ENCODE results near the gene CYB5R3. TPM values are rescaled to one million over a fixed set of nuclear protein-coding genes. Genes with fewer than 3 reads are reported as not detected.

Gene CYB5R3
- 100 to 1,000 TPM in 2 of 3 donors, 10 to 100 TPM in 1; 77.4 to 398 (median 294) TPM for polyA plus RNA-seq

DNA sequence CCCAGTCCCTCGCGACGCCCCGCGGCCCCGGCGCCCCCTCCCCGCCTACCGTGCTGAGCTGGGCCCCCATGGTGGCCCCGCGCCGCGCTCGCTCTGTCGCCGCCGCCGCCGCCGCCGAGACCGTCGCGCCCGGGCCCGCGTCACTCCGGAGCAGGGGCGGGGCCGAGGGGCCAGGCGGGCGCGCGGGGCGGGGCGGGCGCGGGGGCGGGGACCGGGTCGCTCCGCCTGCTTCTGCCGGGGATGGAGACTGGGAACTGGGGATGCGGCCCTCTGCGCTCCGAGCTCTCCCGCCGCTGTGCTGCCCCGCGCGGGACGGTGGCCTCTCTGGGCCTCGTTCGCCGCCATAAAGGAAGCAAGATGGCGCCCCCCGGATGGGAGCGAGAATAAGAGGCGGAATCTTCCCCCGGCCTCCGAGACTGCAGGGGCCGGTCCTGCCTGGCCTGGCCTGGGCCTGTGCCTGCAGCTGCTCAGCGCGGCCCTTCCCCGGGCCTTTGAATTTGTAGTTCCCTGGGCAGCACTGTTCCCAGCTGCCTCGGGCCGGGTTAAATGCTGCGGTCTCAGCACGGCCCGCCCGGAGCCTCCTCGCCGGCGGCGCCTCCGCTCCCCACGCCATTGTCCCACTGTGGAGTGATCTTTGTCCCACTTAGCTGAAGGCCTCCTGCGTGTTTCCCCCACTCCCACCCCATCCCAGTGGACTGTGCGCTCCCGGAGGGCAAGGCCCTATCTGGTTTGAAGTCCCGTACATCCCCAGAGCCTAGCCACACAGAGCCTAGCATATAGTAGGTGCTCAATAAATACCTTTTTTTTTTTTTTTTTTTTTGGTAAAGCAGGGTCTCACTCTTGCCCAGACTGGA lies at the start of gene CYB5R3:
TSS of gene CYB5R3 (minus strand) at position 147 of the 854 bp plus-strand sequence. CDS start at position 70, 77 bp downstream.
- 8 to 17% (median 8%) methylated on average over 38 to 80 of the region's 81 CpGs for WGBS, 3 donors
- peak within 1 kb of the TSS; percentile 6 for H3K27ac ChIP-seq (ENCODE audit: low read depth, low read length)

DNA sequence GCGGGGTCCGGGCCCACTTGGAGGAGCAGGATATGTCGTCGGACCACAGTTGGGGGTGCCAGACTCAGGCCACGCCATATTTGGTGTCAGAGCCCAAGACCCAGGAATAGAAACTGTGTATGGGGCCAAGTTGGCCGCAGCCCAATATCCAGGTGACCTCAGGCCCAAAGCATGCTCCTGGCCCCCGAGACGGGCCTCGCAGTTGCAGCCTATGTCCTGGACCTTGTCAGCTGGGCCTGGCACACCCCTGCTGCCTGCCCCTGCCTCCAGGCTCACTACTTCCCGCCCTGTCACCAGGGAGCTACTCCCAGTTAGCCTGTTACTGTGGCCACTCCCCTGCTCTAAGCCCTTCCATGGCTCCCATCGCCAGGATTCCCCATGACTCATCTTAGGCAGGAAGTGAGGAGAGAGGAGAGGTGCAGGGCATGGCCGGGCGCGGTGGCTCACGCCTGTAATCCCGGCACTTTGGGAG lies 48.4 kb upstream of the CYB5R3 start:
- no peak overlapping the region for H3K27ac ChIP-seq (ENCODE audit: low read depth, low read length)
- WGBS, 3 donors, result 47 to 59% (median 54%) methylated on average over 16 of the region's 16 CpGs

DNA sequence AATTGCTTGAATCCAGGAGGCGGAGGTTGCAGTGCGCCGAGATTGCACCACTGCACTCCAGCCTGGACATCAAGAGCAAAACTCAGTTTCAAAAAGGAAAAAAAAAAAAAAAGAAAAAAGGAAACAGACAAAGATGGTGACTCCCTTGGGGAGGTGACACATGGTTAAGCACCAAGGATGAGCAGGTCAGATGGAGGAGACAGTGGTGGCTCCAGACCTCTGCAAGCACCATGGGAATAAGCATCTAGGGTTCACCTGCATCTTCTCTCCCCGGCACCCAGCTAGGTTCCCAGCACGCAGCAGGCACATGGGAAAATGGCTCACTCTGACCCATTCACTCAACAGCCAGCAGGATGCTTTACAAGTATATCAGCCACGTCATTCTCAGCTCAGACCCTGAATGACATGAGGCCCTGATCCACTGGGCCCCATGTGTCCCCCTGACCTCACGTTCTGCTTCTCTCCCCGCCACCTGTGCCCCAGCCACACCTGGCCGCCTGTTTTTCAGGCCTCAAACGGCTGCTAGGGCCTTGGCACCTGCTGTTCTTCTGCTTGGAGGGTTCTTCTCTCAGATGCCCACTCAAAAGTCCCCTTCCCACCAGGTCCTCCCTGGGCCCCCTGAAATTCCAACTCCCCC lies 47.3 kb upstream of the CYB5R3 start:
- H3K27ac ChIP-seq (ENCODE audit: low read depth, low read length), result no peak overlapping the region
- 88 to 95% (median 92%) methylated on average over 10 of the region's 10 CpGs for WGBS, 3 donors

DNA sequence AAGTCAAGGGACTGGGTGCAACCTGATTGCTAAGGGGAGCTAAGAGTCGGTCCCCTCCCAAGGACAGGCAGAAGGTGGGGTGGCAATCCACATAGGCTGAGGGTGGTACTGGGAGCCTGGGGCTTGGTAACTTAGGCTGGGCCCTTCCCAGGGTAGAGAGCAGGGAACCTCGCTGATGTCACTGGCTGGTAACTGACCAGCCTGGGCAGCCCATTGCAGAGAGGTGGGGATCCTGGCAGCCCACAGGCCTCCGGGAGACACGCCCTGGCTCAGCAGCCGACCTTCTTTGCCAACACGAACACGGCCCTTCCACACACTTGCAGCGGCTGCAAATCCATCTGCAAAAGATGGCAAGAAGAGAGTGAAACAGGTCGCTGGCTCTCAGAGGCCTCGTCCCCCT lies 46.1 kb upstream of the CYB5R3 start:
- WGBS, 3 donors, result 66 to 79% (median 77%) methylated on average over 10 of the region's 10 CpGs

DNA sequence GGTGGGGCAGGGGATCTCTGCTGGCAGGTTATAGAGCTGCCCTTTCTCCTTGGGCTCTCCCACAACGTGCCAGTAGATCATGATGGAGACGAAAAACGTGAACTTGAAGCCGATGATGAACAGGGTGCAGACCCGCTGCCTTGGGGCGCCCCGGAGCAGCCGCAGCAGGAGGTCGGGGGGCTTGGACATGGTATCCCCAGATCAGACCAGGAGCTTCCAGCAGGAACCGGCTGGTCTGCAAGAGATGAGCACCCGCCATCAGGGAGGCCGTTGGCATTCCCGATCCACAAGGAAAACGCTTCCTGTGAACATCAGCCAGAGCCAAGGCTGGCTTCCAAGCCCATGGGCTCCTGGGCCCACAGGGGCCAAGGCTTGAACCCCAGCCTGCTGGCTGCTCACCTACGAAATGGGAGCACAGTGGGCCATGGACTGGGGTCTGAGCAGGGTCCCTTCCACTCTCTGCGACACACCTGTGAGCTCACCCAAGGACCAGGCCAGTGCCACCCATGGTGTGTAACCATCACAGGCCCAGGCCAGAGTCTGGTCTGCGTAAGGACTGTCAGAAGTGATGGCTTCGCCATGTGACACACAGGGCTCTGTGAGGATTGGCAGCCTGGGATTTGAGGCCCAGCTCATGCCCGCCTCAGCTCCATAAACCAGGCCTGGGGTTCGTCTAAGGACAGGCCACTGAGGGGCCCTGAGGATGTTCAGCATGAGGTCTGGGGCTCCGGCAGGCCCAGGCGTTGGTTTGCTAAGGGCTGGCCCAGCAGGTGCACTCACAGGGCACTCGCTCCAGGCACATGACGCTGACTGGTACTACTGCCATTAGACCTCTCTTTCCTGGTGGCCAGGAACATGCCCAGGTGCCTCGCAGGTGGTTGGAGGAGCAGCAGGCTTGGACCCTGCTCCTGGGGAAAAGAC lies 44.8 kb upstream of the CYB5R3 start:
- 91 to 93% (median 92%) methylated on average over 25 of the region's 25 CpGs for WGBS, 3 donors

More for the DNA sequence above, 46.1 kb upstream of the CYB5R3 start:
- H3K27ac ChIP-seq (ENCODE audit: low read depth, low read length), result no peak overlapping the region

DNA sequence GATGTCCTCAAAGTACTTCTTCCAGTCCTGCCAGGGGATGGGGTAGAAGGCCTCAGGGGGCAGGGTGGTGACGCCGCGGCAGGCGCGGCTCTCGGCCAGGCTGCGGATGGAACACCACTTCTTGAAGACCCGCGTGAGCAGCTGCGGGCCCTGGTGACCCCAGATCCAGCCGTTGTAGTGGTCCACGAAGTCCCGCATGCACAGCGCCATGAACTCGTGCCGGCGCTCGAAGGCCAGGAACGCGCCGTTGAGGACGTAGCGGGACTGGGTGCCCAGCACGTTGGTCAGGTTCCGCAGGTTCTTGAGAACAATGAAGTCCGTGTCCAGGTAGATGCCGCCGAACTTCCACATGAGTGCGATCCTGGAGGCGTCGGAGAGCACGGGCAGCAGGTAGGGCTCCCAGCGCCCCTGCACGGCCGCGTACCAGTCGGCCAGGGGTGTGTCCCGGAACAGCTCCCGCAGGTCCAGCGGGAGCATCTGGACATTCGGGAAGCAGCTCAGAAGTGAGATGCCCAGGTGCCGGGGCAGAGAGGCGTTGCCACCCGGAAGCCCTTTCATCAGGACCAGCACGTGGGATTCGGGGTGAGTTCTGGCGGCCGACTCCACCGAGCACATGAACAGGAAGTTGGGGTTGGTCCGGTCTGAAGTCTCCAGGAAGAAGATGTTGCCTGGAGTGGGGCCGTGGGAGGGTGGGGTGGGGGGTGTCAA lies 44.0 kb upstream of the CYB5R3 start:
- no peak overlapping the region for H3K27ac ChIP-seq (ENCODE audit: low read depth, low read length)
- WGBS, 3 donors, result 90 to 93% (median 92%) methylated on average over 51 of the region's 51 CpGs

More for the DNA sequence above, 44.8 kb upstream of the CYB5R3 start:
- H3K27ac ChIP-seq (ENCODE audit: low read depth, low read length), result no peak overlapping the region

DNA sequence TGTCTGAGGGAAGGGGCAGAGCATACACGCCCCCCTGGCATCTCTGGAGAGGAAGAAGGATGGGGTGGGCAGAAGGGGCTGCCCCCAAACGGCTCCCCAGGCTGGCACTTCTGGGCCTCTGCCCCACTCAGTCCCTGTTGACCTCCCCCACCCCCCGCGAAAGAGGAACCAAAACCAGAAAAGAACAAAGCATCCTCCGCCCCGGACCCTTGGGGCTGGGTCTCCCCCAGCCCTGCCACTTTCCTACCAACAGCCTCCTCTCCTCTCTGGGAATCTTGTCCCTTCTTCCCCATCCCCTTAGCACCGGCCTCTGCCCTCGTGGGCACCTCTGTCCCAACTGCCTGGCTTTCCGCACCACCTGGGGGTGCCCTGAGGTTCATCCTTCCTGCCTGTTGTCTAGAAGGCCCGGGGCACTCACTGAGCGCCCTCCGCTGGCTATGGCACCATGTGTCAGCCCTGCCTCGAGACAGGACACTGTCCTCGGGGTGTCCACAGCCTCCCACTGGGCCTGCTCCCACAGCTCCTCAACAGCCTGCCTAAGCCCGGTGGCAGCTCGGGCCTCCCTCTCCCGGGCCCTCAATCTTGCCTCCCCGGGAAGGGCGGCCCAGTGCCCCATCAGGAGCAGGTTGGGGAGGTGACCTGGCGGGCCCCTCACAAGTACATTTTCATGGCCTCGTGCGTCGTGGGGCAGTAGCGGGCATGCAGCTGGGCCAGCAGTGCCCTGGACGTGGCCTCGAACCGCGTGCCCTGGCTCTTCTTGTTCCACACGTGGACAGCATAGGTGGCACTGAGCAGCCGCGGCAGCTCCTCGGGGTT lies 43.3 kb upstream of the CYB5R3 start:
- 82 to 86% (median 85%) methylated on average over 29 to 32 of the region's 32 CpGs for WGBS, 3 donors
- no peak overlapping the region for H3K27ac ChIP-seq (ENCODE audit: low read depth, low read length)

DNA sequence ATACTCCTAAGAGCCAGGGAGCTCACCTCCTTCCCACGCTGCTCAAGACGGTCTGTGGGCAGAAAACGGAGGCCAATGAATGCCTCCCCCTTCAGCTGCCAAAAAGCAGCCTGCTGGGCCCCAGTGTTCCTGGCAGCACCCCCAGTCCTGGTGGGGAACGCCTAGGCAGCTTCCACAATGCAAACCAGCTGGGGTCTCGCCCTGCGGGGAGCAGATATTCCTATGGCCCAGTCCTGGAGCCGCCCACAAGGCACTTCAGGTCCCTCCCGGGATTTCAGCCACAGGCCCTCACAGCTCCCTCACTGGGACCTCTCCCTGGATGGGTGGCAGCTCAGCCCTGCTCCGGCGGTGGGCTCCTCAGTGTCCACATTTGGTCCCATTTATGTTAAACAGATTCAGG lies 42.2 kb upstream of the CYB5R3 start:
- 85 to 94% (median 87%) methylated on average over 10 of the region's 10 CpGs for WGBS, 3 donors
- no peak overlapping the region for H3K27ac ChIP-seq (ENCODE audit: low read depth, low read length)

DNA sequence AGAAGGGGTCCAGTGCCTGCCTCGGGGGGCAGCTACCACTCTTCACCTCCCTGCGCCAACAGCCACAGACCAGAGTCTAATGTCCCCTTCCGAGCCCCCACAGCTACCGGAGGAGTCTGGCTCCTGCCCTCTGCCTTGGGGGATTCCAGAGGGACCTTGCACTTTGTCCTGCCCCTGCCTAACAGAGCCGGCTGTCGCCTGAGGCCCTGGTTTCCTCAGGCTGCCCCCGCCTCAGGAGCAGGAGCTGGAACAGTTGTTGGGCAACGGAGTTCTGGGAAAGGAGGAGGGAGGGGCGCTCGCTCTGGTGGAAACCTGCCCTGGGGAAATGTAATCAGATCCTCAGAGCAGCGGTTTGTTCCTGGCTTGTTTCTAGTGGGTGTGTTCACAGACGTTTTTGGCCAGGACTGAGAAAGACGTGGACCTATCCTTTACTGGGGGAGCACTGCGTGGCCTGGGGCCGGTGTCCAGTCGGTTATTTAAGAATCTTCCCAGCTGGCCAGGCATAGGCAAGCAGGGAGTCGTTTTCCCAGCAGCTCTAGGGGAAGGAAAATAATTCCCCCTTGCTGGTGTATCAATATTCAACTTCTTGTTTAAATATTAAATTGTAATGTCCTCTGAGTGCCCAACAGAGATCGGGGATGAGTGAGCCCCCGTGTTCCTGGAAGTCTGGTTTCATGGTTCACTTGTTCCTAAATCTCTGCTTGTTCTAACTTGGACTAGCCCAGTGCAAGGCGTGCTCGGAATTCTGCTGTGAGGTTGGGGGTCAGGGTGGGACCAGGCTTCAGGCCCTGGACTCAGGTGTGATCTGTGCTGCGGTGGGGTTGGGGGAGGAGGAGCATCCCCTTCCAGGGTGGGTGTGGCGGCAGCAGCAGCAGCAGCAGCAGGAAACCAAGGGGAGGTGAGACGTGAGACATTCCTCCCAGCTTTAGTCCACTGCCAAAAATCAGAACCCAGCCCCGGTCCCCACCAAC lies 39.3 kb upstream of the CYB5R3 start:
- 28 to 39% (median 32%) methylated on average over 25 of the region's 25 CpGs for WGBS, 3 donors

DNA sequence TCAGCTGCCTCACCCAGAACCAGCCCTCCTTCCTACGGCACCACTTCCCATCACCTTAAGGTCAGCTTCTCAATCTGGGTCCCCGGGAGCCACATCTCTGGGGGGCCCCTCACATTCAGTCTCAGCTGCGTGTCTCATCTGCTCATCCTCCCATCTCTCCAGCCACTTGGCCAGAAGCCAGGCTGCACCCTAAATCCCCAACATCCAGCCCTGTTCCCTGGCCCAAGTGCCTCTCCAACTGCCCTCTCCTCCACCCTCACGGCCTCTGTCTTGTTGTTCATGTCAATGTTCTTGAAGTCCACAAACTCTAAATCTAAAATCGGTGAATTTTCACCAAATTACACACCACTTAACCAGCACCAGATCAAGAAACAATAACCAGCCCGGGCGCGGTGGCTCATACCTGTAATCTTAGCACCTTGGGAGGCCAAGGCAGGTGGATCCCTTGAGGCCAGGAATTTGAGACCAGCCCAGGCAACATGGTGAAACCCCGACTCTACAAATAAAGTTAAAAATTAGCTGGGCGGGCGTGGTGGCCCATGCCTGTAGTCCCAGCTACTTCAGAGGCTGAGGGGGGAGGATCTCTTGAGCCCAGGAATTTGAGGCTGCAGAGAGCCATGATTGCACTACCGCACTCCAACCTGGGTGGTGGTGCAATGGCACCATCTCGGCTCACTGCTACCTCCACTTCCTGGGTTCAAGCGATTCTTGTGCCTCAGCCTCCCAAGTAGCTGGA lies 37.7 kb upstream of the CYB5R3 start:
- H3K27ac ChIP-seq (ENCODE audit: low read depth, low read length), result peak overlapping the region; percentile 17
- 89 to 91% (median 90%) methylated on average over 14 of the region's 14 CpGs for WGBS, 3 donors

More for the DNA sequence above, 39.3 kb upstream of the CYB5R3 start:
- peak overlapping the region; percentile 96 for H3K27ac ChIP-seq (ENCODE audit: low read depth, low read length)

DNA sequence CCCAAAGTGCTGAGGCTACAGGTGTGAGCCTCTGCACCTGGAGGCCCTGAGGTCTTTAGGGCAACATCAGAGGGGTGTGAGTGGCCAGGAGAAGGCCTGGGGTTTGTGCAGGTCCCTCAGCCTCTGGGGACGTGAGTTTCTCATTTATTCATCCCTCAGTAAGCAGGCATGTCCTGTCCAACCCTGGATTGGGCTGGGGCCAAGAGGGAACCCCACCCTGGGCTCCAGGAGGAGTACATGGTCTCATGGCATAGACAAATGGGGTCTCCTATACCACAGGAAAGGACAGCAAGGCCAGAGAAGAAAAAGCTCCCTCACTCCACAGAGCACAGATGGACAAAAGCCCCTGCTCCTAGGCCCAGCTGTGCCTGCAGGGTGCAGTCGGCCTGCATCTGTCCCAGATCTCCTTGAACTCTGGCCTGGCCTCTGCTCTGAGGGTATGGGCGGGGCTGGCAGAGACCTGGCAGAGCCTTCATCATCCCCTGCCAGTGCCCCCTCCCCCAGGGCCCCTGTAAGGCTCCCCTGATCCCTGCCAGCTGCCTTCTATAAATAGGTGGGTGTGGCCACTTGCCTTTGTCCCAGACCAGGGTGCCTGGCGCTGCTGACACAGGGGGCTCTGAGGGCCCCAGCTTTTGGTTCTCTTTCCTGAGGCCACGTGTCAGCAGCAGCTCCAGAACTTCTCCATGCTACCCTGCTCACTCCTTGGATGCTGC lies 36.9 kb upstream of the CYB5R3 start:
- WGBS, 3 donors, result 45 to 84% (median 45%) methylated on average over 5 of the region's 5 CpGs
- H3K27ac ChIP-seq (ENCODE audit: low read depth, low read length), result peak overlapping the region; percentile 17

DNA sequence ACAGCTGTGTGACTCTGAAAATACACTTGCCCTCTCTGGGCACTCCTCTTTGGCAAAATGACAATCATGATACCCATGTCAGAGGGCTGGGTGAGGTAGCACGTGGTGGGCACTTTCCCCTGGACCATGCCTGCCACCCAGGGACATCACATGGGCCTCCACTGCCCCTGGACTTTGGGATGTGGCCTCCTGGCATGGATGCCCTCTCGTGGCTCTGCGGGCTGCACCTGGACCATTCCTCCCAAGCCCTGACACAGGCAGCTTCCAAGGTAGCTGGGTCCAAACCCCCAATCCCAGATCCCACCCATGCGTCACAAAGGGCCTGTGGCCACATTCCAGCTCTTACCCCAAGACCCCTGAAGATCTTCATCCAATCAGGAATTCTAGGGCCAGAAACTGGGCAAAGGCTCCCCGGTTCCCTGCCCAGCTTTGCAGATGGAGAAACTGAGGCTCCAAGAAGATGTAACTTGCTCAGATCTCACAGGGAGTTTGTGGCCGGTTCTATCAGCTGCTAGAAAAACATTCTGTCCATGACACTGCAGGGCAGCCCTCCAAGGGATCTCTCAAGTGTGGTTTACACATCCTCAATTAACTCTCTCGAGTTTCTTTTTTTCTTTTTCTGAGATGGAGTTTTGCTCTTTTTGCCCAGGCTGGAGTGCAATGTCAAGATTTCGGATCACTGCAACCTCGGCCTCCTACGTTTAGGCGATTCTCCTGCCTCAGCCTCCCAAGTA lies 35.4 kb upstream of the CYB5R3 start:
- no peak overlapping the region for H3K27ac ChIP-seq (ENCODE audit: low read depth, low read length)
- 69 to 79% (median 72%) methylated on average over 11 of the region's 11 CpGs for WGBS, 3 donors

DNA sequence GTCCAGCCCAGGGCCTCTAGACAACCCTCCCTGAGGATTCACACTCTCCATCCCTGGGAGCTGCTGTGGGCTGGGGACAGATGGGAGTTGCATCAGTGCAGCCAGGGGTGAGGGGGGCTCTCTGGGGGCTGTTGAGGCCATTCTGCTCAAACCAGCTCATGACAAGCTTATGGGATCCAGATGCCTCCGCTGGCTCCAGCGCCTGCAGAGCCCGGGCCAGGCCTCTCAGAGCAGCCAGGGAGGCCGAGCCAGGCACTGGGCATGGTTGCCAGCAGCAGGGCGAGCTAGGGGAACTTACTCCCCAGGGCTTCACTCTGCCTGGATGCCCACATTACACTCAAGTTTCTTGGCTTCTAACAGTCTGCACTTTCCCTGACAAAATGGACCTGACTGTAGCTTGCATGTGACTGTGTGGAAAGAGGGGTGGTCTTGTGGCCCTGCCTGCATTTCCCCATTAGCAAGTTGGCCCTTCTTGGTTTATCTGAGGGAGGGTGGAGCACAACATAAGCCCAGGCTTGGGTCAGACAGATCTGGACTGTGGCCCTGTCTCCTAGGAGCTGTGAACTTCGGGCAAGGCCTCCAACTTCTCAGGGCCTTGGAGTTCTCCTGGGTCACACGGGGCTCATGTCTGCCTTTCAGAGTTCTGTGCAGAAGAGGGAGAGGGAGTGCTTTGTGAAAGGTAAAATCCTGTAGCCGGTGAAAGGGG lies 34.5 kb upstream of the CYB5R3 start:
- WGBS, 3 donors, result 49 to 77% (median 53%) methylated on average over 8 of the region's 8 CpGs
- no peak overlapping the region for H3K27ac ChIP-seq (ENCODE audit: low read depth, low read length)

Data from adipose tissue (tissue), 3 donors.